Measurements from ENCODE around the gene TOP2B. TPM values are rescaled to one million over a fixed set of nuclear protein-coding genes. Genes with fewer than 3 reads are reported as not detected.

TOP2B gene
- polyA plus RNA-seq, 12 donors: 90.2 to 199 (median 152) TPM; not detected in 1

DNA sequence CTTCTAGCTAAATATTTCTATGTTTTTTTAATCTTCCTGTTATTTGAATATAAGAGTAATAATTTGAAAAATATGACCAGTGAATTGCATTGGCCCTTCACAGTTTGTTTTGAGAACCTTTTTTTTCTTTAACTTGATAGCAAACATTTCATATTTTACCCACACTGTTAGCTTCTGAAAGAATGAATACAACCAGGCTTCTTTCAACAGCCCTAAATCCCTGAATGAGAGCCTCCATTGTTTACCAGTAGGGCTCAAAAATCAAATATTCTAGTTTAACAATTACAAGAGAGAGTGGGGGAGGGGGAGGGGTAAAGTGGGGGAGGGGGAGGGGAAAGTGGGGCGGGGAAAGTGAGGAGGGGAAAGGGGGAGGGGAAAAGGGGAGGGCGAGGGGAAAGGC lies 14.5 kb upstream of the TOP2B start:
- DNase-seq: no peak

DNA sequence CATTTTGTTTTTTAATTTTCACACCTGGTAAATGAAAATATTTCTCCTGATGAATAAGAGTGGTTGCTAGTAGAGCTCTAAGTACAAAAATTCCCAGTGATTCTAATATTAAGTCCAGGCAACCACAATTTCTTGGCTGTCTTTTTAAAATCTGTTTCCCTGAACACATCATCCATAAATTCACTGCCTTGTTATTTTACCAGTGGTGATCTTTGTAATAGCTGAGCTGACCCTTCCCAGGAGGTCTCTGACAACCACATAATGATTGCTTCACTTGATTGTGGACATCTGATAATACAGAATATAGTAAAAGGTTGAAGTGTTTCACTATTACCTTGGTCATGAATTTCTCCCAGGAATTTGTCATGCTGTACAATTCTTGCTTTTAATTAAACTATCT lies 13.9 kb upstream of the TOP2B start:
- no peak for DNase-seq

DNA sequence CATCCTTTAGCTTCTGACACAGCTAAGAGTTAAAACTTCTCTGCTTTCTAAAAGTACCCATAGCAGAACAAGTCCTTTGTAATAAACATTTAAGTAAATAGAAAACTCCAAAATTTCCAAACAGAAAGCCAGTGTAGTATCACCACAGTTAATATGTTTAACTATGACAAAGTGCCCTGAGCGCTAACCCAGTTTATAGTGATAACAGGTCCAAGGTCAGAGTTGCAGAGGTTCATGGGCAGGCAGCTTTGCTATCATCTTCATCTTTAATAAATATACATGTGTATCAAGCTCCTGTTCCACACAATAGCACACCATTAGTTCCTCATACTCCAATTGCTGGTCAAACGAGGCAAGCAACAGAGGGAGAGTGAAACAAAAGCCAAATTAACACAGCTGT lies 12.4 kb upstream of the TOP2B start:
- DNase-seq: no peak

- no peak for DNase-seq
These were observed 10.0 kb upstream of the TOP2B start for GRCh38 chr3:25674670-25675069.

- DNase-seq: no peak
These were observed 9.1 kb upstream of the TOP2B start for GRCh38 chr3:25673738-25674298.

- no peak for DNase-seq
These were observed 891 bp upstream of the TOP2B start for GRCh38 chr3:25665315-25666280.

GRCh38 chr3:25663869-25664811 lies 567 bp downstream of the TOP2B start:
- DNase-seq: peak; percentile 60

- peak; percentile 36 for DNase-seq
These were observed 1.3 kb downstream of the TOP2B start for GRCh38 chr3:25663347-25663868.

- DNase-seq: no peak
These were observed 1.9 kb downstream of the TOP2B start for GRCh38 chr3:25662736-25663320.

DNA sequence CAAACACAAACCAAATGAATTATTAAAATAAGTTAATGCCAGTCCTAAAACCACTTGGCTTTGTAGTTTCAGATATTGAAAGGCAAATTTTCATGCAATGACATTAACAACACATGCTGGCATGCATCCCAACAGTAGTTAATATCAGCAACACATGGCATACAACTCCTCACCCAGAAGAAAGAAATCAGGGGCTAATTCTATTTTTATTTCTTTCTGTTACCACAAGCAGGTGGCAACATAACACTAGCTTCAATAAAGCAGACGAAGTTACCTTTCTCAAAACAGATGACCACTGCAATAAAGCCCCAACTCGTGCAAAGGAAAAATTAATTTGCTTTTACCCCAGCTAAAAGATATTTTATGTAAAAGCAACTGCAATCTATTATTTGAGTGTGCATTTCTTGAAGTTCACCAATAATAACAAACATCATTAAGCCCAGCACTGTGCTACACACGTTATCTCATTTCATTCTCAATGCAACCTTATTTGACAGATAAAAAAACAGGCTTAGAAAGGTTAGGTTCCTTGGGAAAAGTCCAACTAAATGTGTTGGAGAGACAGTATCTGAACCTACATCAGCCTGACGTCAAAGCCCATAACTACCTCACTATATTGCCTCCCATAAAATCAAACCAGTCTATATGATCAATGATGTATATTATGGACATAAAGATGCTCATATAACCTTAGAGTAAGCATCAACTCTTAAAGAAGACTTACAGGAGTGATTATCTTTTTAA lies 2.8 kb downstream of the TOP2B start:
- DNase-seq: no peak

DNA sequence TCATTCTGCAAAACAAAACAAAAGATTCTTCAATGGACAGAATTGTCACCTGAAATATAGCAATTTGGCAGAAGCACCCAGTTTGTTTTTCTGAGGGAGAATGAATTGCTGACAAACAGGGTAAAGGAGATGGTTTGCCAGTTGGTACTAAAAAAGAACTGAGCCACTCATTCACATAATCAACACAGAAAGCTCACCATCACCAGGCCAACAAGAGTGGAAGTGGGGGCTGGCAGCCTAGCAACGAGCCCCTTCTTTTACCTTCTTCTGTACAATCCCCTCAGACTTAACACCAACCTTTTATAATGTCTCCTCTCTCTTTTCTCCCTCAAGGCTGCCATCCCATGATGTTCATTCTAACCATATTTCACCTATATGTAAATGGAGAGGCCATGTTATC lies 5.9 kb downstream of the TOP2B start:
- DNase-seq: no peak

GRCh38 chr3:25657293-25657692 lies 7.4 kb downstream of the TOP2B start:
- no peak for DNase-seq

DNA sequence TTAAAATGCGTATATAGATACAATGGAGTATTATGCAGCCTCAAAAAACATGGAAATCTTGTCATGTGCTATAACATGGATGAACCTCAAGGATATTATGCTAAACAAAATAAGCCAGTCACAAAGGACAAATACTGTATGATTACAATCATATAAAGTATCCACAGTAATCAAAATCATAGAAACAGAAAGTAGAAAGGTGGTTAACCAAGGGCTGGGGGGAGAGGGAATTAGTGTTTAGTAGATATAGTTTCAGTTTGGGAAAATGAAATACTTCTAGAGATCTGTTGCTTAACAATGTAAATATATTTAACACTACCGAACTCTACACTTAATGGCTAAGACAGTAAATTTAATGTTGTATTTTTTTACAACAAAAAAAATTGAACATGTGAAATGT lies 9.0 kb downstream of the TOP2B start:
- DNase-seq: no peak

- no peak for DNase-seq
These were observed 10.1 kb downstream of the TOP2B start for GRCh38 chr3:25654576-25654975.

DNA sequence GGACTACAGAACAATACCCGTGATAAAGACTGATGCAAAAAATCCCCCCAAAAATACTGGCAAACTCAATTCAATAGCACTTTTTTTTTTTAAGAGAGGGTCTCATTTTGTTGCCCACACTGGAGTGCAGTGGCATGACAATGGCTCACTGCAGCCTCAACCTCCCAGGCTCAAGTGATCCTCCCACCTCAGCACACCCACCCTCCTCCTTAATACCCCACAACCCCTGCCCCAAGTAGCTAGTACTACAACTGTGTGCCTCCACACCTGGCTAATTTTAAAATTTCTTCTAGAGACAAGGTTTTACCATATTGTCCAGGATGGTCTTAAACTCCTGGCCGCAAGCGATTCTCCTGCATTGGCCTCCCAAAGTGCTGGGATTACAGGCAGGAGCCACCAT lies 11.4 kb downstream of the TOP2B start:
- no peak for DNase-seq

GRCh38 chr3:25652921-25653320 lies 11.8 kb downstream of the TOP2B start:
- no peak for DNase-seq

- DNase-seq: no peak
These were observed 15.5 kb downstream of the TOP2B start for GRCh38 chr3:25648925-25649830.

GRCh38 chr3:25648107-25648535 lies 16.6 kb downstream of the TOP2B start:
- DNase-seq: peak; percentile 60

GRCh38 chr3:25635038-25635437 lies 29.7 kb downstream of the TOP2B start:
- no peak for DNase-seq

- no peak for DNase-seq
These were observed 30.8 kb downstream of the TOP2B start for GRCh38 chr3:25633919-25634318.

All from muscle of arm (tissue), 12 donors.